ENCODE results near the gene USP21.

USP21 gene

DNA sequence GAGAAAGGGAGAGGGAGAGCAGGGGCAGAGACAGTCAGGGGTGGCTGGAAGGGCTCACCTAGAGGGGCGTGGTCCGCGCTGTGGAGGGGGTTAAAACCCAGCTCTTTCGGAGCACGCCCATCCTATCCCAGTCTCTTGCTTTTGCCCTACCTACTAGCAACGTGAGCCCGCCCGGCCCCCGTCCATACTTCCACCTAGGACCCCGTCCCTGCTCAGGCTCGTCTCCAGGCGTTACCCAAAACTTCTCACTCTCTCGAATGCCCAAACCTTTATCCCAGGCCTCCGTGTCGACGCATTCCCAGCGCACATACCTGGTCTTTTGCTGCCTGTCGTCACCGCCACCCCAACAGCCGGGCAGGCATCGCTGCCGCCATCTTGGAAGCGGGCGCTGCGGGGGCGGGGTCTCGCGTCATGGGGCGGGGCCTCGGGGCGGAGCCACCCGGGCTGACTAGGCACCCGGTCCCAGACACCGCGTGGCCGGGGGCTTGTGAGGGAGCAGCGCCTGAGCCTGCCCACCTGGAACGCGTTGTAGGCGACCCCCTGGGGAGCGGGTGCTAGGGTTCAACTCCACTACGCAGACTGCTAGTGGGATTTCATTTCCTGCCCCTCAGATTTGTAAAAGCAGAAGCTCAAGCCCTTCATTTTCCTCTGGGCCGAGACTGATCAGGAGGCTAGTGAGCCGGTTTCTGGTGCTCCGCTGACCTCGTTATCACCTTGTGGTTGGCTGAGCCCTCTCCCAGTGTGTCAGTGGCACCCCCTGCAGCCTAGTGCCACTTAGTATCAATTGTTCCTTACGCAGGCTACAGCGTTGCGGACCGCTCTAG is 18.0 kb downstream of the USP21 start, which contains the start of gene B4GALT3:
Gene B4GALT3 (minus strand): TSS at position 396 of the 824 bp plus-strand sequence. CDS start 1,447 bp downstream, outside the sequence.
- H3K36me3 ChIP-seq (ENCODE audit: control insufficient read depth, insufficient read depth, low read length): peaks cover 18% of the 10 kb centered on the region
- peak within 1 kb of the TSS; percentile 77 for H3K4me3 ChIP-seq (replicated peaks; ENCODE audit: low read depth, low read length)
- TF ChIP-seq, protein P1, sequence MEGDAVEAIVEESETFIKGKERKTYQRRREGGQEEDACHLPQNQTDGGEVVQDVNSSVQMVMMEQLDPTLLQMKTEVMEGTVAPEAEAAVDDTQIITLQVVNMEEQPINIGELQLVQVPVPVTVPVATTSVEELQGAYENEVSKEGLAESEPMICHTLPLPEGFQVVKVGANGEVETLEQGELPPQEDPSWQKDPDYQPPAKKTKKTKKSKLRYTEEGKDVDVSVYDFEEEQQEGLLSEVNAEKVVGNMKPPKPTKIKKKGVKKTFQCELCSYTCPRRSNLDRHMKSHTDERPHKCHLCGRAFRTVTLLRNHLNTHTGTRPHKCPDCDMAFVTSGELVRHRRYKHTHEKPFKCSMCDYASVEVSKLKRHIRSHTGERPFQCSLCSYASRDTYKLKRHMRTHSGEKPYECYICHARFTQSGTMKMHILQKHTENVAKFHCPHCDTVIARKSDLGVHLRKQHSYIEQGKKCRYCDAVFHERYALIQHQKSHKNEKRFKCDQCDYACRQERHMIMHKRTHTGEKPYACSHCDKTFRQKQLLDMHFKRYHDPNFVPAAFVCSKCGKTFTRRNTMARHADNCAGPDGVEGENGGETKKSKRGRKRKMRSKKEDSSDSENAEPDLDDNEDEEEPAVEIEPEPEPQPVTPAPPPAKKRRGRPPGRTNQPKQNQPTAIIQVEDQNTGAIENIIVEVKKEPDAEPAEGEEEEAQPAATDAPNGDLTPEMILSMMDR (IDR thresholded peaks at IDR 0.05; ENCODE audit: insufficient read depth, low read length, poor library complexity, severe bottlenecking): no peak
- DNase-seq (ENCODE audit: extremely low read depth, insufficient read length): peak; percentile 90
- H3K27me3 ChIP-seq (replicated peaks; ENCODE audit: control insufficient read depth, insufficient read depth, low read length): no peaks in the 10 kb centered on the region

DNA sequence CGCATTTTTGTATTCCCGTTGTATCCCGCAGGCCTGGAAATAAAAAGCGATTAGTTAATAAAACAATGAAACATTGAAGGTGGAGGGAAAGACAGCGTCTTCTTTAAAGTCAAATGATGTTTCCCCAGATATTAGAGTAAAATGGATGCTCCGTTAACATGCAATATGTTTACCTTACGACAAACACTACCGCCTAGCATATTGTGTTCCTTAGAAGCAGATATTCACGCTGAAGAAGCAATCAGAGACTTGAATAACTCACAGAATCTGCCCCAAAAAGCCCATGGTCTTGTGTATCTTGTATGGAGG is 18.6 kb downstream of the USP21 start:
- no peak for DNase-seq (ENCODE audit: extremely low read depth, insufficient read length)
- Histone ChIP-seq H3K4me3 (replicated peaks; ENCODE audit: low read depth, low read length) (no peak overlapping the region), H3K36me3 (ENCODE audit: control insufficient read depth, insufficient read depth, low read length) (peaks cover 15% of the 10 kb centered on the region), H3K27me3 (replicated peaks; ENCODE audit: control insufficient read depth, insufficient read depth, low read length) (no peaks in the 10 kb centered on the region)
- TF ChIP-seq, protein P1 (IDR thresholded peaks at IDR 0.05; ENCODE audit: insufficient read depth, low read length, poor library complexity, severe bottlenecking): no peak

DNA sequence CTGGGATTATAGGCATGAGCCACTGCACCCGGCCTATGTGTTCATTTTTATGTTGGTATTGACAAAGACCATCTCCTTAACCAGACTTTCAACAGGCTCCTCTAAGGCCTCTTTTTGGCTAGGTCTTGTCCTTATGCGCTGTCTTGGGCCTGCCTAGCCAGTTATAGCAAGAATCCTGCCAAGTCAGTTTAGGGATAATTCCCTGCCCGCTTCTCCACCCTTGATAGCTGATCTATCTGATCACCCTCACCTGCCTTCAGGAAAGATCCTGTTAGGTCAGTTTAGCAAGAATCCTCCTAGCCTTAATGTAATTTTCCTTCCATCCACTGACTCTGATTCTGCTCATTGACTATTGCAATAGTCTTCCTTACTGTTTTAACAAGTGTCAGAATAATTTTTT is 20.4 kb downstream of the USP21 start:
- TF ChIP-seq, protein P1 (IDR thresholded peaks at IDR 0.05; ENCODE audit: insufficient read depth, low read length, poor library complexity, severe bottlenecking): no peak
- H3K36me3 ChIP-seq (ENCODE audit: control insufficient read depth, insufficient read depth, low read length): peaks cover 4% of the 10 kb centered on the region; the same call in 1 of the 2 replicates
- DNase-seq (ENCODE audit: extremely low read depth, insufficient read length): no peak
- H3K27me3 ChIP-seq (replicated peaks; ENCODE audit: control insufficient read depth, insufficient read depth, low read length): no peaks in the 10 kb centered on the region
- H3K4me3 ChIP-seq (replicated peaks; ENCODE audit: low read depth, low read length): no peak overlapping the region

DNA sequence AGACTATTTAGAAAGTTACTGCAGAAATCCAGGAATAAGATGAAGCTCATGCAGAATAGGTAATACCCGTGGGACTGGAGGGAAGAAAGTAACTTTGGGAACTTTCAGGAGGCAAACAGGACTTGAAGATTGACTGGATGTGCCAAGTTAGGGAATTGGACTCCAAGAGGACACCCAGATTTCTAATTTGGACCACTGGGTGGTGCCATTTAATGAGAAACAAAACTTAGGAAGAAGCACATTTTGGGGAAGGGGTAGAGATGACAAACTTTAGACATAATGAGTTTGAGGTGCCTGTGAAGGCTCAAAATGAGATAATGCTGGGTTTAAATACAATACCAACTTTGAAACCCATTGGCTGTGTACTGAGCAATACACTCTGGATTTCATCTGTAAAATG is 21.3 kb downstream of the USP21 start:
- no peak overlapping the region for H3K4me3 ChIP-seq (replicated peaks; ENCODE audit: low read depth, low read length)
- H3K27me3 ChIP-seq (replicated peaks; ENCODE audit: control insufficient read depth, insufficient read depth, low read length): no peaks in the 10 kb centered on the region
- TF ChIP-seq, protein P1 (IDR thresholded peaks at IDR 0.05; ENCODE audit: insufficient read depth, low read length, poor library complexity, severe bottlenecking): peak; percentile 49
- DNase-seq (ENCODE audit: extremely low read depth, insufficient read length): no peak
- H3K36me3 ChIP-seq (ENCODE audit: control insufficient read depth, insufficient read depth, low read length): no peaks in the 10 kb centered on the region

DNA sequence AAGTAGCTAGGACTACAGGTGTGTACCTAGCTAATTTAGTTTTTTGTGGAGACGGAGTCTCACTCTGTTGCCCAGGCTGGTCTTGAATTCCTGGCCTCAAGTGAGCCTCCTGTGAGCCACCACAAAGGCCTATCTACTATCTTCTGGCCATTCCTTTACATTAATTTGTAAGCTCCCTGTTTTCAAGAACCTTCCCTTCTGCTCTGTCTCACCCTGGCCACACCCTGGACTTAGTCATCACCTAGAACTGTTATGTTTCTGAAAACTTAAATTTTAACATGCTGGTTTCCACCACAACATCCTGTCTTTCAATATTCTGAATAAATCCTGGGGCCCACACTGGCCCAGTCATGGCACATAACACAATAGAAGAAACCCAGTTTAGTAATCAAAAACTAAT is 22.9 kb downstream of the USP21 start:
- Histone ChIP-seq H3K27me3 (replicated peaks; ENCODE audit: control insufficient read depth, insufficient read depth, low read length) (no peaks in the 10 kb centered on the region), H3K4me3 (replicated peaks; ENCODE audit: low read depth, low read length) (no peak overlapping the region), H3K36me3 (ENCODE audit: control insufficient read depth, insufficient read depth, low read length) (no peaks in the 10 kb centered on the region)
- TF ChIP-seq, protein P1 (IDR thresholded peaks at IDR 0.05; ENCODE audit: insufficient read depth, low read length, poor library complexity, severe bottlenecking): no peak
- DNase-seq (ENCODE audit: extremely low read depth, insufficient read length): peak; percentile 48
